ENCODE results near the gene ANKRD16.

The ANKRD16 gene

DNA sequence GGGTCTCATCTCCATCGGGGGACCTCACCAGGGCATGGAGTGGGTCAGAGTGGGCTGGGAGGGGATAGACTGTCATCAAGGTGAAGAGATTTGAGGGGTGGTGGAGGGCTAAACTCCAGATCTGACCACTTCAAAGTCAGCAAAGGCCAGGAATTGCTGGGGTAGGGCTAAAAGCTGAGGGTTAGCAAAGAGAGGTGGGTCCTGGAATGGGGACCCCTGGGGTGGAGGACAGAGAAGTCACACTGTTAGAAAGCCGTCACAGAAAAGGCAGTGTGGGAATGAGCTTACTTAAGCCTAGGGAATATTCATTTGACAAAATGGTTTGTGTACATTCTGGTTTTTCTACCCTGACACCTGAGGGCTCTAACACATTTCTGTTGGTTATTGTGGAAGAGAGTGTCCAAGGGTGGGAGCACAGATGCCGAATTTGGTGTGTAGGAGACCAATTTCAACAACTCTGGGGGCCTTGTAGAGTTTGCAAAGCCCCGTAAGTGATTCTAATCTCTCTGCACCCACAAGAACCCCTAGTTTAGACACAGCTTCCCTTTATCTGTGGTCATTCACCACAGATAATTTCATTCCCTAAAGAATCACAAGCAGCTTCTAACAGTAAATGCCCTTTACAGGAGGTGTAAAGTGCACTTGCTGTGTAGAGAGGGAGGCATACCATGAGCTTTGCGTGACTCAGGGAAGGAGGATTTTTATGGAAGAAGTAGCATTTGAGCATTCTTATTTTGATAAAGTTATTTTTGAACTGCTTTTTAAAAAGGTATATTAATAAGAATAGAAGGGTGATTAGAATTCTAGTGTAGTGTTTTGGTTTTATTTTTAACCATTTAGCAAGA, 6.7 kb upstream of the ANKRD16 start:
- H3K27me3 ChIP-seq = no peaks in the 10 kb centered on the region
- no peak overlapping the region for H3K27ac ChIP-seq
- no peak for TF ChIP-seq CTCF (IDR thresholded peaks at IDR 0.05)
- H3K4me3 ChIP-seq (ENCODE audit: low read depth in 1 of 2, low read length in 1 of 2) = no peak overlapping the region
- H3K36me3 ChIP-seq = peaks cover 26% of the 10 kb centered on the region
- no peaks in the 10 kb centered on the region for H3K9me3 ChIP-seq
- no peaks in the 10 kb centered on the region for H3K4me1 ChIP-seq (ENCODE audit: control insufficient read depth in 1 of 2, insufficient read depth in 1 of 2, low read depth in 1 of 2, low read length in 1 of 2)

GRCh38 chr10:5895804-5896203, 6.1 kb upstream of the ANKRD16 start:
- H3K36me3 ChIP-seq = peaks cover 26% of the 10 kb centered on the region
- no peak for TF ChIP-seq CTCF (IDR thresholded peaks at IDR 0.05)
- H3K4me3 ChIP-seq (ENCODE audit: low read depth in 1 of 2, low read length in 1 of 2) = no peak overlapping the region
- no peaks in the 10 kb centered on the region for H3K27me3 ChIP-seq
- H3K4me1 ChIP-seq (ENCODE audit: control insufficient read depth in 1 of 2, insufficient read depth in 1 of 2, low read depth in 1 of 2, low read length in 1 of 2) = peaks cover 3 to 4% of the 10 kb centered on the region in 2 experiments
- H3K27ac ChIP-seq = no peak overlapping the region
- no peaks in the 10 kb centered on the region for H3K9me3 ChIP-seq

GRCh38 chr10:5895365-5895764, 5.7 kb upstream of the ANKRD16 start:
- no peak overlapping the region for H3K27ac ChIP-seq
- peaks cover 7 to 9% of the 10 kb centered on the region in 2 experiments for H3K4me1 ChIP-seq (ENCODE audit: control insufficient read depth in 1 of 2, insufficient read depth in 1 of 2, low read depth in 1 of 2, low read length in 1 of 2)
- TF ChIP-seq CTCF (IDR thresholded peaks at IDR 0.05) = no peak
- no peaks in the 10 kb centered on the region for H3K9me3 ChIP-seq
- H3K27me3 ChIP-seq = no peaks in the 10 kb centered on the region
- no peak overlapping the region for H3K4me3 ChIP-seq (ENCODE audit: low read depth in 1 of 2, low read length in 1 of 2)
- H3K36me3 ChIP-seq = peaks cover 26% of the 10 kb centered on the region

DNA sequence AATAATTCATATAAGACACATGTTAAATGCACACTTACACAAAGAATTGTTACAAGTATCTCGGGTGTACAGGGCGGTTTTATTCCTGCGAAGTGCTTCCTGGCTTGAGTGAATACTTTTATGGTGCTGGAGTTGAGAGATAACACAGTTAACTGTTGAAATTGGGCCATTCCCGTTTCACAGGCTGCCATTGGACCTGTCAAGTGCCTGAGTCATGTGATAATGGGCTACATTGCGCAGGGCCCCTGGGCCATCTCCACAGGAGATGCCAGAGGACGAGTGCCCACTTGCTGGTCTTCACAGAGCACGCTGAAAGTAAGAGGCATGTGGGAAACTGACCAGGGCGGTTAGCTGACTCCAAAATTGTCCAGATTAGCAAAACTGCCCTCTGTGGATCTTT, 5.2 kb upstream of the ANKRD16 start:
- Histone ChIP-seq H3K27me3 (no peaks in the 10 kb centered on the region), H3K4me1 (ENCODE audit: control insufficient read depth in 1 of 2, insufficient read depth in 1 of 2, low read depth in 1 of 2, low read length in 1 of 2) (peaks cover 7 to 9% of the 10 kb centered on the region in 2 experiments), H3K27ac (no peak overlapping the region), H3K36me3 (peaks cover 26% of the 10 kb centered on the region), H3K4me3 (ENCODE audit: low read depth in 1 of 2, low read length in 1 of 2) (no peak overlapping the region), H3K9me3 (no peaks in the 10 kb centered on the region)
- no peak for TF ChIP-seq CTCF (IDR thresholded peaks at IDR 0.05)

DNA sequence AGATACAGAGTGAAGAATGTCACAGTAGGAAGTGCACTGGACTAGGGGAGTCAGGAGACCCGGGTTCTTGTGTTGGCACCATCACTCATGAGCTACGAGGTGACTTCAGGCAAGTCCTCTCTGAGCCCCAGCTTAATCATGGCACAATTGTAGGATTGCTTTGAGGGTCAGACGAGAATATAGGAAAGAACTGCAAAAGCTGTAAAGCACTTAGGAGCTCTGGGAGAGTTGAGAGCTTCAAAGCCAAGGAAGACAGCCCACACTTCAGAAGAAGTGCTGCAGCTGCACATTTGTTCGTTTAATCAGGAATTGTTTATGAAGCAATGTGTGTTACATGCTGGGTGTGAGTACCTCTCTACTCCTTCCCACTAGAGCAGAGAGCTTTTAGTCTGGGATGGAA, 4.7 kb upstream of the ANKRD16 start:
- TF ChIP-seq CTCF (IDR thresholded peaks at IDR 0.05) = no peak
- Histone ChIP-seq H3K4me3 (ENCODE audit: low read depth in 1 of 2, low read length in 1 of 2) (no peak overlapping the region), H3K27ac (no peak overlapping the region), H3K4me1 (ENCODE audit: control insufficient read depth in 1 of 2, insufficient read depth in 1 of 2, low read depth in 1 of 2, low read length in 1 of 2) (peaks cover 7 to 9% of the 10 kb centered on the region in 2 experiments), H3K9me3 (no peaks in the 10 kb centered on the region), H3K27me3 (no peaks in the 10 kb centered on the region), H3K36me3 (peaks cover 26% of the 10 kb centered on the region)
